ENCODE results near the gene C6orf141. TPM values are rescaled to one million over a fixed set of nuclear protein-coding genes. Genes with fewer than 3 reads are reported as not detected.

Gene C6orf141
- 4.9 TPM for total RNA-seq

DNA sequence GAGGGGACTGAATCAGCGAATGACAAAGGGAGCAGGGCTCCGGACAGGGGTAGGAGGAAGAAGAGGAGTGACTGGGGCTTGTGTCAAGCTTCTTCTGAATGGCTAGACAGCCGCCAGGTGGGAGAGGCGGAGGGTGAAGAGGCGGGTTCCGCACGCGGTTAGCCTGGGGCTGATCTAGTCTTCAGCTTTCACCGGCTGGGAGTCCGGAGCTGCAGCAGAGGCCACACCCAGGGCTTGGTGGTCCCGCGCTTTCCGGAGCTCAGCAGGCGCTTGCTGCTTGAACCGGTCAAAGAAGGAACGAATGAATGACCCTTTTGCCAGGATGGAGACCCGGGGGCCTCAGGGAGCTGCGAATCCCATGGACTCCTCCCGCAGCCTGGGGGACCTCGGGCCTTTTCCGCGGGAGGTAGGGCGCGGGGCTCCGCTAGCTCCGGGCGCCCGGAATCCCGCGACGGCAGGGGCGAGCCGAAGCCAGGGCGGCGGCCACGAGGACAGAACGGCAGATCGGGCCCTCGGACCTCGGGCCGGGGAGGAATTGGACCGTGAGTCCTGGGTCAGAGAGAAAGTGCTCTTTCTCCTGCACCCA, at the start of gene C6orf141:
C6orf141 (plus strand) TSS at position 177 of the 586 bp plus-strand sequence; CDS start at position 302, 125 bp downstream.
- DNase-seq (ENCODE audit: low spot score in 2 of 2) (peak in 1 of 2 donors; percentile 8), FAIRE-seq (no peak)

DNA sequence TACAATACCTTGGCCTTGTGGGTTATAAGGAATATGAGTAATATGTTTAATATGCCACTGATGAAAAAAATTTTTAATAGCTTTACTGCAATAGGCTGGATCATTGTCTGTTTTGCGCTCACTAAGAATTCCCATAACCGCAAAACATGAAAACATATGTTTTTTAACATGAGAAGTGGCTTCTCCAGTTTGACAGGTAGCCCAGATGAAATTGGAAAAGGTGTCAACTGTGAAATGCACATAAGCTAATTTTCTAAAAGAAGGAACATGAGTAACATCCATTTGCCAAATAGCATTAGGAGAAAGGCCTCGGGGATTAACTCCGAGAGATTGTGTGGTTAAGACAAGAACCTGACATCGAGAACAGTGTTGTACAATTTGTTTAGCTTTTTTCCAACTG, 45.8 kb upstream of the C6orf141 start:
- no peak for FAIRE-seq

DNA sequence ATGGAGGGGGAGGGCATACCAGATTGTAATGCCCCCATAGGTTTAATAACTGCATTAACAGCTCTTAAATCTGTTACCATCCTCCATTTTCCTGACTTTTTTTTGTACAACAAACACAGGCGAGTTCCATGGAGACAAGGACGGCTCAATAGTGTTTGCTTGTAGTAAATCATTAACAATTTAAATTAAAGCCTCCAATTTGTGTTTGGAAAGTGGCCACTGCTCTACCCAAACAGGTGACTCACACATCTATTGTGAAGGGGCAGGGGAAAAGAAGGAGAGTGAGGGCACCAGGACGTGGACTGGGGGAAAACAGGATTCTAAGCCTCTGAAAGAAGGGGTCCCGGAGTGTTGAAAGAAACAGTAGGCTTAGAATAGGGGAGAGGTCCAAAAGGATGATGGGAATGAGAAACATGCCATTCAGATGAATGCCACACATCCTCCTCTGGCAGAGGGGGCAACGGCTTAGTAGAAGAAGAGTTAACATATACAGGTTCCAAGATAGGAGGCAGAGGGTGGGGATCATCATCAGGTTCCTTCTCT, 43.8 kb upstream of the C6orf141 start:
- DNase-seq (ENCODE audit: low spot score in 2 of 2) (no peak), FAIRE-seq (no peak)

More for the DNA sequence above, 45.8 kb upstream of the C6orf141 start:
- DNase-seq (ENCODE audit: low spot score in 2 of 2), result no peak

- DNase-seq (ENCODE audit: low spot score in 2 of 2), result no peak
- FAIRE-seq, result no peak
These were observed 41.1 kb upstream of the C6orf141 start for GRCh38 chr6:49509342-49509741.

DNA sequence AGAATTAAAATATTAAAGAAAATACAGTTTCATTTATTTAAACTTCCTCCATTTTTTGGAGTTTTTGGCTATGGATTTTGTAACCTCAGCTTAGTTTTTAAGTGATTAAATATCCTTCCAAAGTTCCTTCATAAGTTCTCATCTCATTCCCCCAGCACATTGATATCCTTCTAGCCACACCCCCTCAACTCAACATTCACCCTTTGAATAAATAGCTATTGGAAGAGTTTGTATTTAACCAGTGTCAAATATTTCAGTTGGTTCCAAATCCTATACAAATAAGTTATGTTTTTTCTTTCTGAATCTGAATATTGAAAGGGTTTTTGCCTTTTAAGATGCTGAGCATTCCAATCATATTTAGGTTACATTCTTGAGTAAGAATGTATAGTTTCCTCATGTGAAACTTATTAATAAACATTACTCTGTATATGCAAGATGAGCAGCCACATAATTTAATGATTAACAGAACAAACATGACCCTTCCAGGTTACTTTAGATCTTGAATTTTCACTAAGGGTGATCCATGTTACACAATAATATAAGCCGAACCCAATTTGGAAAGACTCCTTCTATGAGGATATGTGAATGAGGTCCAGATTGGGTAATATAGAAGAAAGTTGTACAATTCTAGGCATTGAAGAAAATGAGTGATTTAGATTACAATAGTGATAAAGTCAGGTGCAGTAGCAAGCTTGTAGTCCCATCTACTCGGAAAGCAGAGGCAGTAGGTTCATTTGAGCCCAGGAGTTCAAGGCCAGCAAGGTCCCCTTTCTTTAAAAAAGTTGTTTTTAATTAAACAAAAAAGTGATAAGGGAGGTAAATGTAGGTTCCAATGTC, 37.1 kb upstream of the C6orf141 start:
- FAIRE-seq, result no peak
- no peak for DNase-seq (ENCODE audit: low spot score in 2 of 2)

DNA sequence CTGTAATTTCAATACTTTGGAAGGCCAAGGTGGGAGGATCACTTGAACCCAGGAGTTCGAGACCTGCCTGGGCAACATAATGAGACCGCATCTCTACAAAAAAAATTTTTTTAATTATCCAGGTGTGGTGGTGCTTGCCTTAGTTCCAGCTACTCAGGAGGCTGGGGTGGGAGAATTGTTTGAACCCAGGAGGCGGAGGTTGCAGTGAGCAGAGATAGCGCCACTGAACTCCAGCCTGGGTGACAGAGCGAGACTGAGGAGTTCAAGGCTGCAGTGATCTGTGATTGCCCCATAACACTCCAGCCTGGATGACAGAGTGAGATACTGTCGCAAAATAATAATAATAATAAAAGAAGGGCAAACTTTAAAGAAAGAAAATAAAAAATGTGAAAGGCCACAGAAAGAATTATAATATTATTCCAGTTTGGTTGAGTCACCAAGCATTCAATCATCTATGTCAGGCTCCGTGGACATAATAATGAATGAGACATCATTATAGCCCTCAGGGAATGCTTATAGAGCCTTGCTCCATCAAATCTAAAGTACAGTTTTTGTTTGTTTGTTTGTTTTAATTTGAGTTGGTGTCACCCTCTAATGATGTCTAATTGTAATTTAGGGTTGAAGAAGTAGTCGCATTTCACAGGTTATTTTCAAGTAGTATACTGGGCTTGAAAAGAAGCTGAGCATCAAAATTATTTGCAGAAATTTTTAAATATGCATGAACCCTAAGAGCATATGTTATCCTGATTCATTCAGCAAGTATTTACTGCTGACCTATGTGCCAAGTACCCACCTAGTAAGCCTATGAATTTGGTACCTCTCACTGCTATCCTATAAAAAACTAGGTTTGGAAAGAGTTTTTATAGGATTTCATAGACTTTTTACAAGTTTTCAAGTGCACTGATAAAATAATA, 35.6 kb upstream of the C6orf141 start:
- no peak for DNase-seq (ENCODE audit: low spot score in 2 of 2)
- FAIRE-seq, result no peak

- FAIRE-seq, result no peak
These were observed 34.9 kb upstream of the C6orf141 start for GRCh38 chr6:49515485-49516146.

DNA sequence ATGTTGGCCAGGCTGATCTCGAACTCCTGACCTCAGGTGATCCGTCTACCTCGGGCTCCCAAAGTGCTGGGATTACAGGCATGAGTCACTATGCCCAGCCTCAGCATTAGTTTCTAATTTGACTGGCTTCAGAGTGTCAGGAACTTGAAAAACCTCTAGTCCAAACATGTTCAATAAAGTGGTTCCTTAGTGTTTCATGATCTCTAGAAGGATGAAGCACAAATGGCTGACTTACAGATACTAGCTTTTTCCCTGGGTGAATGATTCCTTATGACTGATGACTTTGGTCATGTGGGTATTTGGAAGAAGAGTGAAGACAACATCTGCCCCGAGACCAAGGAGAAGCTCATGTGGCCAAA, 34.3 kb upstream of the C6orf141 start:
- DNase-seq (ENCODE audit: low spot score in 2 of 2) (no peak), FAIRE-seq (no peak)

More at GRCh38 chr6:49515485-49516146, 34.9 kb upstream of the C6orf141 start:
- DNase-seq (ENCODE audit: low spot score in 2 of 2), result no peak

GRCh38 chr6:49517919-49518318, 32.5 kb upstream of the C6orf141 start:
- no peak for FAIRE-seq

DNA sequence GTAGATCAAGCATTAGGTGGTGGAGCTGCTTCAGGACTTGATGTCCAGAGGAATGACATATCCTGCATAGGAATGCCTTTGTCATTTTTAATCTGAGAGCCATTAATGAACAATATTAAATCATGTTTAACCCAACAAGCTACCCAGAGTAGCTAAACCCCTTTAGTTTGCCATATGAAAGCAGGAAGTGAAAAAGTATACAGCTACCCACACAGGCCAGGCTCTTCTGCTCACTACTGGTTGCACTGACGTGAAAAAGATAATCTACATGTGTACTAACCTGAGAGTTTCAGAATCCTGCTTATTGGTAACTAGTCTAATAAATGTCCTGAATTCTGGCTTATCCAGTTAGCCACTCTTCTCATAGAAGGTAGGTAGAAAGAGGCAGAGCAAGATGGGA, 30.8 kb upstream of the C6orf141 start:
- FAIRE-seq, result no peak
- no peak for DNase-seq (ENCODE audit: low spot score in 2 of 2)

More at GRCh38 chr6:49517919-49518318, 32.5 kb upstream of the C6orf141 start:
- DNase-seq (ENCODE audit: low spot score in 2 of 2), result no peak

GRCh38 chr6:49522710-49523593, 27.5 kb upstream of the C6orf141 start:
- FAIRE-seq, result no peak
- no peak for DNase-seq (ENCODE audit: low spot score in 2 of 2)

- FAIRE-seq, result no peak
- DNase-seq (ENCODE audit: low spot score in 2 of 2), result no peak
These were observed 26.6 kb upstream of the C6orf141 start for GRCh38 chr6:49523901-49524300.

DNA sequence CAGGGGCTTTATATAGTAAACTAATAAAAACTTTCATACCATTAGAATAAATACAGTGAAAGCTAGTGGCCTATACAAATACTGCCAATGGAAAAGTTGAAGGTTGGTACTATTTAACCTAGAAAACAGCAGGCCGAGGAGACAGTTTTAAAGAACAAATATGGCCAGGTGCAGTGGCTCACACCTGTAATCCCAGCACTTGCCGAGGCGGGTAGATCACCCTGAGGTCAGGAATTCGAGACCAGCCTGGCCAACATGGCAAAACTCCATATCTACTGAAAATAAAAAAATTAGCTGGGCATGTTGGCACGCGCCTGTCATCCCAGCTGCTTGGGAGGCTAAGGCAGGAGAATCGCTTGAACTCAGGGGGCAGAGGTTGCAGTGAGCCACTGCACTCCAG, 25.9 kb upstream of the C6orf141 start:
- no peak for FAIRE-seq
- no peak for DNase-seq (ENCODE audit: low spot score in 2 of 2)

DNA sequence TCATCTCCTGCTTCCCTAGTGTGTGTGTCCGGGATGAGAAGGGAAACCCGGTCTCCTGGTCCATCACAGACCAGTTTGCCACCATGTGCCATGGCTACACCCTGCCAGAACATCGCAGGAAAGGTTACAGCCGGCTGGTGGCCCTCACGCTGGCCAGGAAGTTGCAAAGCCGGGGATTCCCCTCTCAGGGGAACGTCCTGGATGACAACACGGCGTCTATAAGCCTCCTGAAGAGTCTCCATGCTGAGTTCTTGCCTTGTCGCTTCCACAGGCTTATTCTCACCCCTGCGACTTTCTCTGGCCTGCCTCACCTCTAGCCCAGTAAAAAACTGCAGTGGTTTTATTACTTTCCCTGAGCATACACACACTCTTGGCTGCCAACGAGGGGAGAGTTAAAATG, 23.9 kb upstream of the C6orf141 start:
- no peak for DNase-seq (ENCODE audit: low spot score in 2 of 2)
- no peak for FAIRE-seq

DNA sequence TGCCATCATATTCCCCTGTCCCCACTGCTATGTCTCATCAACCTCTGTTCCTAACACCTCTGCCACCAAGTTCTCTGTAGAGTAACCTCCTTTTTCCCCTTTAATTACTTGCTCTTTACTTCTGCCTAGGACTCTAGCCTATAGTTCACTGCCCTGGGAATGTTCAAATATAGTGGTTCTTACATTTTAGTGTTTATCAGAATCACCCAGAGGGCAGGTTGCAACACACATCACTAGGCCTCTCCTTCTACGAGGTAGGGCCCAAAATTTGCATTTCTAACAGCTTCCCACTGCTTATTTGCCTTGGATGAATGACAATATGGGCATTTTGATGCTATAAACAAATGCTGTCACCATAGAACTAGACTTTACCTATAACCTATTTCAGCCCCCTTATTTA, 23.1 kb upstream of the C6orf141 start:
- no peak for FAIRE-seq
- DNase-seq (ENCODE audit: low spot score in 2 of 2), result no peak

DNA sequence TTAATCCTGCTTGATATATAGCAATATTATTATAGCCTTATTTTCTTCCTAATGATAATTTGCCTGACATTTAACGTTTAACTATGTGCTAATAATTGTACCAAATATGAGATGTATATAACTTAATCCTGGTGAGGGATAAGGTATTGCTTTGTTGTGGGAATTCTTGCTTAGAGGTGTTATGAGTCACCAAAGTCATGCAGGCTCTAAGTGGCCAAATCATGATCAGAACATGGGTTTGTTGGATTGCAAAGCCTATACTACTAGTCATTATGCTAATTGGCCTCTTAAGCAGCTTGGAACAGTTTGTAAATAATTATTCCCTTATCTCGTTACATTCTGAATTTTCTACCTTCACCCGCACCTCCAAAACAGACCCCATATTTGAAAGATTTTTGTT, 21.9 kb upstream of the C6orf141 start:
- FAIRE-seq, result no peak

DNA sequence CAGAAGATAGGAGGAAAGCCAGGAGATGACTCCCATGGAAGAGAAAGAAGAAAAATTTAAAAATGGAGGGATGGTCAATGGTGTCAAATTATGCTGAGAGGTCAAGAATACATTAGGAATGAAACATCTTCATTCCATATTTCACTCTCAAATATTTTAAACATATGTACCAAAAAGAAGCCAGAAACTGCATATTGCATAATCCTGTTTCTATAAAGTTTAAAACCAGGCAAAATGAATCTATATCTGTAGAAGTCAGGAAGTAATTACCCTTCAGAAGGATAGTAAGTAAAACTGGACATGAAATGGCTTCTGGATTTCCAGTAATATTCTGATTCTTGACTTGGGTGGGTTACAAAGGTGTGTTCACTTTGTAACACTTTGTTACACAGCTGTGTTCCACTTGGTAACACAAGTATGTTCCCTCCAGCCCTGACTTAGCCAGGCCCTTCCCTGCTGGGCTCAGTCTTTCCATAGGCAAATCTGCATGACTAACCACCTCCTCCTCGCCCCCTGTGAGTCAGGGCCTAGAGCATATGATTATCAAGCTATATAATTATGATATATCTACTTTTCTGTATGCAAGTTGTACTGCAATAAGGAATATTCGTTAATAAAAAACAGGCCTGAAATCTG, 20.2 kb upstream of the C6orf141 start:
- no peak for FAIRE-seq

More for the DNA sequence above, 21.9 kb upstream of the C6orf141 start:
- DNase-seq (ENCODE audit: low spot score in 2 of 2), result no peak

GRCh38 chr6:49531774-49532569, 18.5 kb upstream of the C6orf141 start:
- FAIRE-seq, result peak; percentile 96
- DNase-seq (ENCODE audit: low spot score in 2 of 2), result peak in 1 of 2 donors; percentile 20

More for the DNA sequence above, 20.2 kb upstream of the C6orf141 start:
- DNase-seq (ENCODE audit: low spot score in 2 of 2), result no peak
